AG10803 (cell line): ENCODE measurements around the gene CLK4.

Experiments
- DNase-seq: peaks from one replicate; pipeline ENCODE4 v3.0.0; 2010; ENCODE audit warnings: low read depth
- H3K4me3 ChIP-seq: 2 replicates; pipeline ENCODE4 v1.5.1; 2011; ENCODE audit warnings: mild to moderate bottlenecking, low read length, control low read depth
- TF ChIP-seq, protein P1 (sequence below): conservative IDR thresholded peaks from 2 replicates; pipeline ENCODE4 v1.5.1; 2011; ENCODE audit warnings: mild to moderate bottlenecking, low read length, control low read depth, inconsistent platforms

Gene CLK4

DNA sequence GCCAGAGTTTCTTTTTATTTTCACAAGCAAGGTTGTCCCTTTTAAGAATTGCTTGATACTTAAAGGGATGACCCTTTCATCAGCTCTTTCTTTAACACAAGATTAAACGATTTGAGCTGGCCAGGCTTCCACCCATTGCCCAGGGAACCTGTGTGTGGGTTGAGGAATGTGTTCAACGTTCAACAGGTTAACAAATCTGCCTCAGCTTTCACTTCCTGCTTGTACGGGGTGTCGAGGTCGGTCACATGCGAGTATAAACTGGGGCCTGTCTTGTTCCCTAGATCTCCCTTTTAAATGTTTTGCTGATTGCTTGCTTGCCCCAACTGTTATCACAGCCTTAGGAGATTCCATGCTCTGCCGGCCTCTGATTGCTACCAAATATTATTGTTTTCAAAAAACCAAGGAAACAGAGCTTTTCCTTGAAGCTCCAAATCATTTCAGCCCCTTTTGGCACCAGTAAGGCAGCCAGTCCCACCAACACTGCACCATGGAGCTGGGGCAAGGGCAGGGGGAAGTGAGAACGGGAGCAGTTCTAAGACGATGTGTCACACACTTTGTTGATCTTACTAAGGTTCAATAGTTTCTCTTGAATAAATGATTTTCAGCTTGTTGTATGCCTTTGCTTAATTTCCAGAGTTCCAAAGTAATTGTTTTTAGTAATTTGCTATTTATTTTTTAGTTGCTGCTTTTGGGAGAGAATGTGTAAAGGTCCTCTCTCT is 10.7 kb upstream of the CLK4 start:
- H3K4me3 ChIP-seq = no peak overlapping the region
- TF ChIP-seq, protein P1, sequence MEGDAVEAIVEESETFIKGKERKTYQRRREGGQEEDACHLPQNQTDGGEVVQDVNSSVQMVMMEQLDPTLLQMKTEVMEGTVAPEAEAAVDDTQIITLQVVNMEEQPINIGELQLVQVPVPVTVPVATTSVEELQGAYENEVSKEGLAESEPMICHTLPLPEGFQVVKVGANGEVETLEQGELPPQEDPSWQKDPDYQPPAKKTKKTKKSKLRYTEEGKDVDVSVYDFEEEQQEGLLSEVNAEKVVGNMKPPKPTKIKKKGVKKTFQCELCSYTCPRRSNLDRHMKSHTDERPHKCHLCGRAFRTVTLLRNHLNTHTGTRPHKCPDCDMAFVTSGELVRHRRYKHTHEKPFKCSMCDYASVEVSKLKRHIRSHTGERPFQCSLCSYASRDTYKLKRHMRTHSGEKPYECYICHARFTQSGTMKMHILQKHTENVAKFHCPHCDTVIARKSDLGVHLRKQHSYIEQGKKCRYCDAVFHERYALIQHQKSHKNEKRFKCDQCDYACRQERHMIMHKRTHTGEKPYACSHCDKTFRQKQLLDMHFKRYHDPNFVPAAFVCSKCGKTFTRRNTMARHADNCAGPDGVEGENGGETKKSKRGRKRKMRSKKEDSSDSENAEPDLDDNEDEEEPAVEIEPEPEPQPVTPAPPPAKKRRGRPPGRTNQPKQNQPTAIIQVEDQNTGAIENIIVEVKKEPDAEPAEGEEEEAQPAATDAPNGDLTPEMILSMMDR = no peak
- DNase-seq = no peak

DNA sequence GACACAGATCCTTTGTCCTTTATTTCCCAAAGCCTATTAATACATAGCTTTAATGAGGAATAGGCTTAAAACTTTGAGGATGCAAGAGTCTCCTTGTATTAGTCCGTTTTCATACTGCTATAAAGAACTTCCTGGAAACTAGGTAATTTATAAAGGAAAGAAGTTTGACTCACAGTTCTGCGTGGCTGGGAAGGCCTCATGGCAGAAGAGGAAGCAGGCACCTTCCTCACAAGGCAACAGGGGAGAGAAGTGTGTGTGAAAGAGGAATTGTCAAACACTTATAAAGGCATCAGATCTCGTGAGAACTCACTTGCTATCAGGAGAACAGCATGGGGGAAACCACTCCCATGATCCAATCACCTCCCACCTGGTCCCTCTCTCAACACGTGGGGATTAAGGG is 5.4 kb upstream of the CLK4 start:
- DNase-seq = no peak
- H3K4me3 ChIP-seq = no peak overlapping the region
- TF ChIP-seq, protein P1 = no peak

DNA sequence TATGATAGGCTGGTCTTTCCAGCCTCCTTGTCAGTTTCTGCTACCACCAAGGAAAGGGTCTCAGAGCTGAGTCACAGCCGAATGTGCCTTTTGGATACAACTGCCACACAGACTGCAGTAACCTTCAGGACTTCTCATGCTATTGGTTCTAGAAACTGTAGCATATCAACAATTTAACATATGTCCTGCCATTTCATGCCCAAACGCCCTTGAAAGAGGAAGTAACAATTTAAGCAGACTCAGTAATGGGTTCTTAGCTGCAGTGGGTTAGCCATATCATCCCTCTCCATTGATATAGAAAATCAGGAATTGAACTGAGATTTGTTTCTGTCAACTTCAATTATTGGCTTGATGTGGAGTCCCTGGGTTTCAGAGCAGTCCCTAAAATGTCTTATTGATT is 4.1 kb upstream of the CLK4 start:
- TF ChIP-seq, protein P1 = no peak
- no peak overlapping the region for H3K4me3 ChIP-seq
- no peak for DNase-seq

DNA sequence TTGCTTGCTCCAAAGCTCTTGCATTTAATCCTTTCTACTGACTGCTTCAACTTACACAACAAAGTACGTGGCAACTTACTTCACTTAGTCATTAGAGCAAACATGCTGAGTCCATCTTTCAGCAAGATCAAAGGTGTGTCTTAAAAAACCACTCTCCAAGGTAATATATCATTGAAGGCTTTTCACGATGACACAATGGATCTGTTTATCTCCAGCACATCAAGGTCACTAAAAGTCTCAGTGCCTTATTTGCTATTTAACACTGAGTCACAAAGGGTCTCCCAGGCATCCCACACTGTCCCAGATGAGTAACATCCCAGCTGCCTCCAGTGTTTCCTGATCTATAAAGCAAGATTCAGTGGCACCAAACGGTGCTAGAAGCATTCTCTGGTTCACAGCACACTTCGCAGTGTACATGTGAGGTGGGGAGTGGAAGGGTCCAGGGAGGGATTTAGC is 3.7 kb upstream of the CLK4 start:
- TF ChIP-seq, protein P1 = no peak
- DNase-seq = no peak
- H3K4me3 ChIP-seq = no peak overlapping the region

DNA sequence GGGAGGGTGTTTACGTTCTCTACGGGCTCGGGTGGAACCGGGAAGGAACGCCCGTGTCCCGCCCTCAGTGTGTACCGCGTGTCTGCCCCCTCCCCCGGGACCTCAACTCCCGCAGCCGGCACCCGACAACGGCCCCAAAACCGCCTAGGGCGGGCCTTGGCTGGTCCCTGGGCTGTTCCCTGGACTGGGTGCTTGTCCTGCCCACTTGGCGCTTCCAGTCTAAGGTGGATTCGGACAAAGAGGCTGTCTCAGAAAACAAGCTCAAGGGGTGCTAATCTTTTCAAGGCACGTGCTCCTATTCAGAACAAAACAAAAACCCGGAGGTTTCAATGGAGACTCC is 379 bp upstream of the CLK4 start:
- TF ChIP-seq, protein P1 = no peak
- H3K4me3 ChIP-seq = peak overlapping the region; percentile 98

DNA sequence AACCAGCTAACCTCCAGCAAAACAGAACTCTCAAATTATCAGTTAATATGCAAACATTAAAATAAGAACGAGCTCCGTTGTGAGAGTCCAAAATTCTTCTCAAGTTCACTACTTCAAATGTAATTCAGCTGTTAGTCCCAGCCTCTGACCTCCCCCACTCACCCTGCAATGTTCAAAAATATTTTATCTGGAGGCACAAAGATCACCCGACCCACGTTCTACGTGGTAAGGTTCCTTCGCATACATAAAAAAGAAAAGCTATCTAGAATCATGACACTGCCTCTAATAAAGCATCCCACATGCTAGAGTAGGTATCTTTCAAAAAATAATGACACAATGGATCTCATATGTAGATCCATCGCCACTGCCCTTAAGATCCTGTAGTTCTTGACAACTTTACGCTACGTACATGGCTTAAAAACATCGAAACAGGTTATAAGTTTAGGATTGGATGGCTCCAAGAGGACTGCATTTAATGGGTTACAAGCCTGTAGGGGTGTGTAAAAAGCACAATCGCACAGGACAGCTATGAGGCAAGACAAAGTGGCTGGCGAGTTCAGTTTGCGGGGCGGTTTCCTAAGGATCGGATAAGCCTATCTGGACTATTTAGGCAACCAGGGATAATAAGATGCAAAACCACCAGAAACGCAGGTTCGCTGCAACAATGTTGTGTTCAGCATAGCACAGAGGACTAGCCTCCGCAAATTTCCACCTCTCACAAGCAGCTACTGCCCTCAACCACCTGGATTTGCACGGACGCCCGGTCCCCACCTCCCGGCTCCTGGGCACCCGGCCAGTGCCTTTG is 969 bp downstream of the CLK4 start:
- peak overlapping the region; percentile 98 for H3K4me3 ChIP-seq
- TF ChIP-seq, protein P1 = no peak
- peak; percentile 26 for DNase-seq

More for the DNA sequence above, 379 bp upstream of the CLK4 start:
- DNase-seq = no peak
